ENCODE data around the gene PSENEN. TPM values are rescaled to one million over a fixed set of nuclear protein-coding genes. Genes with fewer than 3 reads are reported as not detected.

The PSENEN gene
- total and polyA plus RNA-seq, 2 of the 8 experiments (the other 6 are each of a cell fraction or from before 2014, with no cell fraction given), result 66.7 to 75.3 TPM

- 48% methylated on average over 15 of the region's 15 CpGs; no CpG with 5 or more reads in 1 of the 2 experiments for WGBS, 2 experiments (ENCODE audit: extremely low coverage in 1 of 2, insufficient coverage in 1 of 2, insufficient read length in 1 of 2, insufficient replicate concordance in 2 of 2, low coverage in 1 of 2, low lambda C conversion rate in 2 of 2, missing lambda C conversion rate in 1 of 2)
- DNase-seq (ENCODE audit: low read depth in 1 of 2, low spot score in 2 of 2) (no peak), FAIRE-seq (no peak)
- no peak overlapping the region for H4K91ac ChIP-seq (replicated peaks; ENCODE audit: insufficient read length, low read length)
- no peak overlapping the region for H3K56ac ChIP-seq (replicated peaks; ENCODE audit: insufficient read length, low read depth, low read length)
- H3K23me2 ChIP-seq (ENCODE audit: low read depth, low read length), result no peaks in the 10 kb centered on the region; the same call in 1 of the 2 replicates
- H2BK5ac ChIP-seq (ENCODE audit: low read depth, low read length), result no peak overlapping the region
- POLR2A ChIA-PET (ENCODE audit: partially characterized antibody), result interaction anchor here (0.6 to 2.8 kb wide), 6 partner anchors 8 to 257 kb away, joined by 3 to 11 read pairs (median 6); partner anchors contain the start of genes HSPB6, PROSER3, PSENEN and U2AF1L4
- TF ChIP-seq MAFK (IDR thresholded peaks at IDR 0.05; ENCODE audit: low read depth, low read length) (peak; percentile 78; the same call in 1 of the 2 replicates), SP2 (IDR thresholded peaks at IDR 0.05; ENCODE audit: low read length) (no peak)
- no peak overlapping the region for H2AK5ac ChIP-seq (ENCODE audit: low read depth, low read length)
- peak overlapping the region; percentile 58; the same call in 1 of the 2 replicates for H4K8ac ChIP-seq (ENCODE audit: extremely low read depth, insufficient read depth, low read length)
- H2BK12ac ChIP-seq (ENCODE audit: low read depth, low read length), result no peak overlapping the region
- peak overlapping the region; percentile 48 for H3K18ac ChIP-seq (ENCODE audit: extremely low read depth, low read length)
- no peak overlapping the region for H2BK120ac ChIP-seq (replicated peaks; ENCODE audit: low read depth, low read length)
- H2BK20ac ChIP-seq (ENCODE audit: low read length), result no peak overlapping the region
- no peaks in the 10 kb centered on the region; a peak in 1 of 7 replicates for H3K27me3 ChIP-seq (replicated peaks in 1 of 4; ENCODE audit: control insufficient read depth in 3 of 4, extremely low read depth in 1 of 4, insufficient read depth in 3 of 4, low read length in 3 of 4)
- no peak overlapping the region for H3K14ac ChIP-seq (ENCODE audit: insufficient read length)
- H3K79me1 ChIP-seq (ENCODE audit: low read depth, low read length), result no peaks in the 10 kb centered on the region; the same call in 1 of the 2 replicates
- H3K4me1 ChIP-seq (replicated peaks in 1 of 4; ENCODE audit: control insufficient read depth in 3 of 4, insufficient read depth in 4 of 4, low read length in 3 of 4), result peaks cover 0 to 13% (median 7%) of the 10 kb centered on the region in 4 experiments; a peak in 5 of 7 replicates
- H2AFZ ChIP-seq (ENCODE audit: low read length), result no peak overlapping the region
- H4K5ac ChIP-seq (ENCODE audit: insufficient read length, low read depth, low read length), result no peak overlapping the region
- H3K9ac ChIP-seq (replicated peaks in 1 of 4; ENCODE audit: extremely low read depth in 1 of 4, low read depth in 3 of 4, low read length in 3 of 4), result no peak overlapping the region
- no peaks in the 10 kb centered on the region for H3K9me3 ChIP-seq (ENCODE audit: insufficient read depth in 2 of 2, low read depth in 1 of 2, low read length in 1 of 2)
- no peak overlapping the region for H3K23ac ChIP-seq (ENCODE audit: insufficient read length)
- peaks cover 4 to 5% of the 10 kb centered on the region in 2 experiments for H4K20me1 ChIP-seq (replicated peaks in 1 of 2; ENCODE audit: control insufficient read depth in 1 of 2, insufficient read depth in 2 of 2, low read length in 2 of 2)
- H3K4ac ChIP-seq (replicated peaks; ENCODE audit: insufficient read length, low read depth, low read length), result no peak overlapping the region
- CTCF ChIA-PET (ENCODE audit: partially characterized antibody), result interaction anchor here (1.2 to 2.5 kb wide), 3 partner anchors 24 to 74 kb away, joined by 3 to 9 read pairs (median 6); no protein-coding TSS in a partner anchor
- H3K4me2 ChIP-seq (ENCODE audit: insufficient read depth in 1 of 2, low read depth in 2 of 2, low read length in 2 of 2), result peak overlapping the region; percentile 13 to 36
- H2BK15ac ChIP-seq (ENCODE audit: low read length), result no peak overlapping the region
- no peaks in the 10 kb centered on the region for H3K79me2 ChIP-seq (ENCODE audit: control insufficient read depth in 1 of 2, insufficient read depth in 2 of 2, low read length in 2 of 2)
- peaks cover 0 to 6% (median 3%) of the 10 kb centered on the region in 4 experiments; a peak in 4 of 8 replicates for H3K36me3 ChIP-seq (ENCODE audit: control insufficient read depth in 2 of 4, insufficient read depth in 4 of 4, low read length in 3 of 4)
- H3K4me3 ChIP-seq (ENCODE audit: extremely low read depth in 1 of 4, insufficient read depth in 2 of 4, low read depth in 3 of 4, low read length in 4 of 4), result no peak overlapping the region
- no peak overlapping the region for H3K27ac ChIP-seq (ENCODE audit: low read depth, low read length)
These were observed 22.6 kb downstream of the PSENEN start for GRCh38 chr19:35768082-35768421.

Measured in H1 (cell line).